Activated T-cell treated with anti-CD3 and anti-CD28 coated beads for 4 hours (primary cell): ENCODE data around the gene TMEFF1.

Source experiments
- DNase-seq: peaks from one replicate; pipeline ENCODE4 v3.0.0-alpha.2; 2020

The TMEFF1 gene

GRCh38 chr9:100578610-100579009 is 105.7 kb downstream of the TMEFF1 start:
- no peak for DNase-seq

GRCh38 chr9:100579665-100580064 is 106.7 kb downstream of the TMEFF1 start:
- no peak for DNase-seq

GRCh38 chr9:100580257-100580656 is 107.3 kb downstream of the TMEFF1 start:
- DNase-seq, result no peak

- DNase-seq, result no peak
Observed at GRCh38 chr9:100581081-100581480, 108.1 kb downstream of the TMEFF1 start.

- no peak for DNase-seq
Observed at GRCh38 chr9:100581661-100582060, 108.7 kb downstream of the TMEFF1 start.

DNA sequence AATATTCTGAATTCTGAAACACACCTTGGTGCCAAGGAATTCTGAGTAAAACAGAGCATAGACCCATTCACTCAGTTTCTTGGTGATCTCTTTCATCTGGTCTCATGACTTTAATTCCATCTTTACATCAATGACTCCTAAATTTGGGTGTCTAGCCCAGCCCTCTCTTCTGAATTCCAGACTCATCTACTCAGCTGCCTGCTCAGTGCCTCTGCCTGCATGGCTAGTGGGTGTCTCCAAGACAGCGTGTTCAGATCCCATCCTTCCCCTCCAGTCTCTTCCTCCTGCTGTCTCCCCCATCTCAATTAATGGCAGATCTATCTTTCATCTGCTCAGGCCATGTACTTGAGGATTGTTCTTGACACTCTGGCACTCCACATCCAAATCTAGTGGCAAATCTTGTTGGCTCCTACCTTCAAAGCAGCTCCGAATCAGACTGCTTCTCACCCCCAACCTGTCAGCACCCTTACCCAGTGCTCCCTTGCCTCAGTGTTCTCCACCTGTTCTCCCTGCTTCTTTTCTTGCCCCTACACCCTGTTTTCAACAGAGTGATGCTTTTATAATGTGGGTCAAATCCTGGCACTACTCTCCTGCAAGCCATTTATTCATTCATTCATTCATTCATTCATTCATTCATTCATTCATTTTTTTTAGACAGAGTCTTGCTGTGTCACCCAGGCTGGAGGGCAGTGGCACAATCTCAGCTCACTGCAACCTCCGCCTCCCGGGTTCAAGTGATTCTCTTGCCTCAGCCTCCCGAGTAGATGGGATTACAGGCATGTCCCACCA is 110.3 kb downstream of the TMEFF1 start:
- DNase-seq, result no peak

DNA sequence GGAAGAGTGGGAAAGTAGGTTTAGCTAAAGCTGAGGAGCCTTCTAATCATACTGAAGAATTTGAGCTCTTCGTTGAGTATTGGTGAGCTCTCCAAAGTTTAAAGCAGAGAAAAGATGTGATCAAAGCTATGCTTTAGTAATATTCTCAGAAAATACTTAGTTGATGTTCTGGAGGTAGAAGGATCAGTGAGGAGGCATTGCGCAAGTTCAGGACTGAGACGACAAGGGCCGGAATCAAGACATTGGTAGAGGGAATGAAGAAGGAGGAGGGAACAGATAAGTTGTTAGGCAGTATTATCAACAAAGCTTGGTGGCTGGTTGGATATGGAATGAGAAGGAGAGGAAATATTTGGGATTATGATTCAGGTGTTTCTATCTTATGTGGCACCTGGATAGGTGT is 112.0 kb downstream of the TMEFF1 start:
- no peak for DNase-seq

DNA sequence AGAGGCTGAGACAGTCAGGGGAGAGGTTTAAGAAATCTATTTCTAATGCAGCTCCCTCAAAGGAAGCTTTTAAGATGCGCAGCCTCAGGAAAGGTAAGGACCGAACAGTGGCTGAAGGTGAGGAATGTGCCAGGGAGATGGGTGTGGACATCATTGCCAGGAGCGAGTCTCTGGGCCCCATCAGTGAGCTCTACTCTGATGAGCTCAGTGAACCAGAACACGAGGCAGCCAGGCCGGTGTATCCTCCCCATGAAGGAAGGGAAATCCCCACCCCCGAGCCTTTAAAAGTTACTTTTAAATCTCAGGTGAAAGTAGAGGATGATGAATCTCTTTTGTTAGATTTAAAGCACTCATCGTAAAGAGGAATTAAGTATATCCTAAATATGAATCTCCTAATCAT is 113.1 kb downstream of the TMEFF1 start:
- no peak for DNase-seq

DNA sequence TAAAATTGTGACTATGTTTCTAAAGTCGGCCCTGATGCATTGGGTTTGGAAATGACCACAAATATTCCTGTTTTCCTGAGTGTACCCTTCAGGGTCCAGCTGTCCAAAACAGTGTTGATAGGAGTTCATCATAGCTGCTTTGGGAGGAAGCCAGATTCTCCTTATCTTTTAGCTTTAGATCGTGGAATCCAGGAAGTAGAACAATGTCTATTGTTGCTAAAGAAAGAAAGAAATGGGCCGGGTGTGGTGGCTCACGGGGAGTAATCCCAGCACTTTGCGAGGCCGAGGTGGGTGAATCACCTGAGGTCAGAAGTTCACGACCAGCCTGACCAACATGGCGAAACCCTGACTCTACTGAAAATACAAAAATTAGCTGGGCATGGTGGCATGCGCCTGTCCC is 114.4 kb downstream of the TMEFF1 start:
- no peak for DNase-seq

DNA sequence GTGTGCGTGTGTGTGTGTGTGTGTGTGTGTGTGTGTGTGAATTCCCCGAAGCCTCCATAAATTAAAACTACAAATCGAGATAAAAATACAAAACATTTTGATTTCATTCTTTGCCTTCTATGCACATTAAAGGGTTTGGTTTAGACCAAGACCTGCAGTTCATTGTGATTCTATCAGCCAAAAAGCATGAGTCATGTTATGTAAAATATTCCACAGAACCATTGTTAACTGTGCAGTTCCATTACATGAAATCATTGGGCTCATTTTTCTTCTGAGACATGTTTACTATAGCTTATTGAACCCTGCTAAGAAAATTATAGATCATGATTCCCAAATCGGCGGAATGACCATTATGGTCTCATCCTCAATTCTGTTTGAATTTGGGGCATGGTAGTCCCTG is 116.6 kb downstream of the TMEFF1 start:
- DNase-seq, result no peak

DNA sequence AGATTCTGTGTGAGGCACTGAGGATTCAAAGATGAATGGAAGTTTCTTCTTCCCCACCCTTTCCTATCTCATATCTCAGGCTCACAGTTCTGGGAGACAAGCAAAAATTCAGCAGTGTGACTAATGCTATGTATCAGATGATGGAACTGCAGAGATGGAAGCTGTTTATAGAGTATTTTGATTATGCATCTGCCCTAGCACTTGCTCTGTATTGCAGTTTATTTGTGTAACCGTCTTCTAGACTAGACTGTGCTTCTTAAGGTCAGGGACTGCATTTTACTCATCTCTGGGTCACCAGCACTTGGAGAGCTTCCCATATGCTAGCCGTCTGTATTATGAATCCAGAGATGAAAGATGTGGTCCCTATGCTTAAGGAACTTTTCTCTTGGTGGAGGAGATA is 117.5 kb downstream of the TMEFF1 start:
- DNase-seq, result no peak

DNA sequence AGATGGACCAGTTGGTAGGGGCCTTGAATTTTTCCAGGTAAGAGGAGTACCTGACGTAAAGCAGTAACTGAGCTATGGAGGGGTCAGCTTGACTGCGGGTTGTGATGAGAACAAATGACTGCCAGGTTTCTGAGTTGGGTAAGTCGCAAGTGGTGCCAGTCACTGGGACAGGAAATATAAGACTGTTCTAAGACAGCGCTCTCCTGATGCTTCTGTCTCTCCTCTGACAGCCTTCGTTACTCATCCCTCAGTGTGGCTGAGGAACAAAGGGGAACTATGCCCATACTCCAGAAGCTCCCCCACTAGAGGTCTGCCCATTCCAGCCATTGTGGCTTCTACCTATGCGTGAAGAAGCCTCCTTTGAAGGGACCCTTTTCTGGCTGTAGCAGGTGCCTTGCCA is 118.2 kb downstream of the TMEFF1 start:
- no peak for DNase-seq

GRCh38 chr9:100591639-100592412 is 118.9 kb downstream of the TMEFF1 start:
- DNase-seq, result no peak

GRCh38 chr9:100595391-100596199 is 122.6 kb downstream of the TMEFF1 start:
- no peak for DNase-seq

GRCh38 chr9:100597236-100597635 is 124.3 kb downstream of the TMEFF1 start:
- no peak for DNase-seq

- DNase-seq, result peak; percentile 68
Observed at GRCh38 chr9:100598641-100599145, 125.7 kb downstream of the TMEFF1 start.

- DNase-seq, result no peak
Observed at GRCh38 chr9:100600521-100601079, 127.7 kb downstream of the TMEFF1 start.

GRCh38 chr9:100601216-100601615 is 128.3 kb downstream of the TMEFF1 start:
- no peak for DNase-seq

DNA sequence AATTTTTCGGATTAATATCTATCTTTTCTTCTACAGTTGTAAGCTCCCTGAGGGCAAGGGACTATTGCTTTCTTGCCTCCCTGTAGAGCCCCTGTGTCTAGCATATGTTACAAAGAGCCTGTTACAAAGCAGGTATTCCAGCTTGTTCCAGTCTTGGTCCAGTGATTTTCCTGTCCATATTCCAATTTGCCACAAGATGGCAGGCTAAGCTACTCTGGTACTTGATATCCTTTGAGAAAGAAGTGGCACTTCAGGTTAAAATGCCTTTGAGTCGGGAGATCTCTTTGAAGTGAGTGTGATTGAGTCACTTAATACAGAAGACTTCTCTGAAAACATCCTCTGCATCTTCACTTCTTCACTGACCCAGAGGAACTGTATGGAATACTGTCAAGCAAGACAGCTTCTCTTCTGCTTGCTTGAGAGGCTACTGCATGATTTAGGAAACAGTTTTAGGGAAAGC is 129.4 kb downstream of the TMEFF1 start:
- DNase-seq, result no peak

DNA sequence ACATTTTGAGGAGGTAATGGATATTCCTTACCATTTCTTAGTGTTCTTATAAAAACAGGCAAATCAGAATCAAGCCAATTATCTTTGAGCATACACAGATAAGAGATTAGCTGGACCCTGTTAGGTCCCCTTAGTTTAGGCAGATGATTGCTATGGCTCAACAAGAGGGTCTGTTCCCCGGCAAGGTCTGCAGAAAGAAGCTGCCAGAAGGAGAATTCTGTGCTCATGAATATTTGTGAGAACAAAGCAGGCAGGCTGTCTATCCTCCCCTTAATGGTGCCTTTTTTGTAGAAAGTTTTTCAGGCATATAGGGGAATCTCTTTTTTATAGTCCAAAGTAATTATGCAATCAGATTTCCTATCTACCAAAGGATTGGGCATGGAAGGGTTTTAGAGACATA is 132.5 kb downstream of the TMEFF1 start:
- DNase-seq, result no peak

- DNase-seq, result no peak
Observed at GRCh38 chr9:100619194-100619593, 146.2 kb downstream of the TMEFF1 start.

GRCh38 chr9:100619665-100620064 is 146.7 kb downstream of the TMEFF1 start:
- no peak for DNase-seq

DNA sequence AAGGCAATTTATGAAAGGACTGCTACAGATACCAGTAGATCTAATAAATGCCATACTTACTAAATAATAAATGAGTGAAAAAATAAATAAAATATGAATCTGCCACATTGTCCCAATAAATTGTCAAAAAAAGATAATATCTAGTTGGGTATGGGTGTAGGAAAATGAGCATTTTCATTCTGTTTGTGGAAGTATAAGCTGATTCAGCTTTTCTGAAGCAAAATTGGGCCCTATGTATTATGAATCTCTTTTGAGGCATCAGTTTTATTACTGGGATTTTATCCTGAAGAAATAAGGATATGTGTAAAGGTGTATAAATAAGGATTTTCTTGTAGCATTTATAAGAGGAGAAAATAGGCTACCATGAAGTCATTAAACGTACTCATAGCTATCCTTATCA is 151.0 kb downstream of the TMEFF1 start:
- DNase-seq, result no peak
